HepG2 (cell line): ENCODE results near the gene VSIG2.

ENCODE experiments used
- FOXA1 ChIP-seq, 2 experiments: fragments of 450-650 bp in 1 of 2; sonication (generic) in 1 of 2; formaldehyde crosslinking in 1 of 2; IDR thresholded peaks; 2 replicates each; pipeline versions ENCODE4 v1.4.0 to v1.6.1; 2016 to 2020; ENCODE audit warnings: missing genetic modification reagents in 1 of 2
- MXD4 ChIP-seq: IDR thresholded peaks from 2 replicates; pipeline ENCODE4 v1.6.1; 2016; ENCODE audit warnings: mild to moderate bottlenecking, missing biosample characterization, missing genetic modification reagents
- NAIF1 ChIP-seq: sonication (generic); formaldehyde crosslinking; IDR thresholded peaks from 2 replicates; pipeline ENCODE4 v1.5.0; 2020; ENCODE audit warnings: mild to moderate bottlenecking, missing genetic modification reagents, borderline replicate concordance
- POLR2A ChIP-seq, 2 experiments: IDR thresholded peaks; 2 replicates each; pipeline ENCODE4 v1.6.1; 2011; ENCODE audit warnings: low read depth in 2 of 2, low read length in 2 of 2, mild to moderate bottlenecking in 1 of 2, moderate library complexity in 1 of 2; ENCODE audit not compliant: insufficient read depth in 1 of 2
- SP2 ChIP-seq: sonication (generic); formaldehyde crosslinking; IDR thresholded peaks from 2 replicates; pipeline ENCODE4 v1.5.1; 2020; ENCODE audit warnings: mild to moderate bottlenecking, missing genetic modification reagents
- ZBTB7A ChIP-seq: sonication (generic); formaldehyde crosslinking; IDR thresholded peaks from 2 replicates; pipeline ENCODE4 v1.8.0; 2022; ENCODE audit warnings: mild to moderate bottlenecking, missing genetic modification reagents

DNA sequence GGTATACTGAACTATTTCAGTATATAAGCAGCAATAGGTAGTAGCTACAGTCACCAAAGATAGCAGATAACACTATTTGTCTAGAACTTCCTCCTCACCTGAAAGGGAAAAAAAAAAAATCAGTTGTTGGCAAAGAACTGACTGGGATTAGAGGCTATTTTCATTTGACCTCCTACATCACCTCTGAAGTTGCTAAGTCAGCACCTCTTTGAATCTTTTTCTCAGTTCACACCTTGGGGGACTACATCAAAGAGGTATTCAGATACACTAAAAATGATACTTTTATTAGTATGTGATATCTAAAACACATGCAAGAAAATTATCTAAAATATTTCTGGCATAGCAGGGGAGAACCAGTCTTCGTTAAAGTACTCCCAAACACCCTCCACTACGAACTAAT is 32.0 kb upstream of the VSIG2 start:
- TF ChIP-seq SP2 (CRISPR knock-in tag), result no peak
- TF ChIP-seq ZBTB7A (CRISPR knock-in tag), result no peak
- no peak for TF ChIP-seq POLR2A (IDR thresholded peaks at IDR 0.05; ENCODE audit: insufficient read depth in 1 of 2, low read depth in 2 of 2, low read length in 2 of 2)
- no peak for TF ChIP-seq MXD4 (CRISPR knock-in tag)
- no peak for TF ChIP-seq FOXA1 (IDR thresholded peaks at IDR 0.05)
- no peak for TF ChIP-seq FOXA1 (CRISPR knock-in tag; IDR thresholded peaks at IDR 0.05)
- no peak for TF ChIP-seq NAIF1
